Measurements from ENCODE around the gene ASTN2. TPM values are rescaled to one million over a fixed set of nuclear protein-coding genes. Genes with fewer than 3 reads are reported as not detected.

ASTN2 gene
- total and polyA plus RNA-seq, 2 donors (not counting 3 experiments of a cell fraction or from before 2014, with no cell fraction given) = 1.0 to 1.9 TPM

GRCh38 chr9:116987721-116988485 lies 427.0 kb downstream of the ASTN2 start:
- FAIRE-seq = no peak
- no peak overlapping the region for H3K4me2 ChIP-seq (ENCODE audit: insufficient read depth, low read length)
- no peaks in the 10 kb centered on the region for H3K4me1 ChIP-seq (ENCODE audit: control insufficient read depth, extremely low read depth, insufficient read depth, low read length)
- ChIA-PET CTCF (no interaction called here), POLR2A (no interaction called here)
- no peaks in the 10 kb centered on the region for H4K20me1 ChIP-seq (replicated peaks; ENCODE audit: control insufficient read depth, extremely low read depth, insufficient read depth, low read length)
- H3K79me2 ChIP-seq (ENCODE audit: control insufficient read depth, insufficient read depth, low read length) = no peaks in the 10 kb centered on the region
- H3K36me3 ChIP-seq (ENCODE audit: control insufficient read depth in 2 of 2, extremely low read depth in 1 of 2, insufficient read depth in 2 of 2, low read length in 2 of 2) = no peaks in the 10 kb centered on the region
- no peaks in the 10 kb centered on the region for H3K27me3 ChIP-seq (ENCODE audit: control insufficient read depth in 2 of 2, insufficient read depth in 2 of 2, low read length in 2 of 2)
- DNase-seq (ENCODE audit: low read depth, low spot score) = no peak
- no peak overlapping the region for H2AFZ ChIP-seq (ENCODE audit: low read depth, low read length)
- peaks cover 5% of the 10 kb centered on the region for H3K9me3 ChIP-seq (replicated peaks; ENCODE audit: control insufficient read depth, insufficient read depth, low read length)
- intact Hi-C loops (cut with micrococcal nuclease) = no loop called here
- TF ChIP-seq GATA2 (IDR thresholded peaks at IDR 0.05; ENCODE audit: insufficient read depth, insufficient read length, low read depth, low read length) (no peak), POLR2AphosphoS5 (IDR thresholded peaks at IDR 0.05; ENCODE audit: insufficient read depth, low read depth, low read length) (no peak), FOS (IDR thresholded peaks at IDR 0.05; ENCODE audit: borderline replicate concordance, insufficient read depth, low read length) (no peak)
- no TSS peak for BruUV-seq (replicated peaks)
- no peak overlapping the region for H3K4me3 ChIP-seq (replicated peaks in 1 of 3; ENCODE audit: insufficient read depth in 1 of 3, low read depth in 1 of 3, low read length in 3 of 3)
- H3K9ac ChIP-seq (replicated peaks; ENCODE audit: extremely low read depth, insufficient read depth, low read length) = no peak overlapping the region
- dilution Hi-C loops (cut with MboI; ENCODE audit: extremely low pct_ligation_motif_present, low sequenced_read_pairs) = no loop called here
- no peak overlapping the region for H3K27ac ChIP-seq (ENCODE audit: insufficient read depth, low read depth, low read length)
- no peaks in the 10 kb centered on the region for H3K9me1 ChIP-seq (replicated peaks; ENCODE audit: control insufficient read depth, extremely low read depth, insufficient read depth, low read length)

DNA sequence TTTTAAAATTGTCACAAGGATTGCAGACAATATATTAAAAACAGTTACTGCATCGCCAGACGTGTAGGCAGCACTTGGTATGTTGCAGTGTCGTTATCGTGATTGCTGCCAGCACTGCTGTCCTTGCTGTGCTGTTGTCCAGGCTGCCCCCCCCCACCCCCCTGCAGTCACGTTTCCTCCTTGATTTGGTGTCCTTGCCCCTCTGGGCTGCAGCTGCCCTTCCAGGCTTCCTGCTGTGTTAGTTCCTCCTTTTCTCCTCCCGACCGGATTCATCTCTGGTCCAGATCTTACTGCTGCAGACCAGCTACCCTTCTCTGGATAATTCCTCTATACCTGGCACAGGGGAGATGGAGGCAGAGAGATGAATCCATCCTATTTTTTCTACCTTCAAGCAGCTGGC lies 428.8 kb downstream of the ASTN2 start:
- H3K4me3 ChIP-seq (replicated peaks in 1 of 3; ENCODE audit: insufficient read depth in 1 of 3, low read depth in 1 of 3, low read length in 3 of 3) = no peak overlapping the region
- H3K27me3 ChIP-seq (ENCODE audit: control insufficient read depth in 2 of 2, insufficient read depth in 2 of 2, low read length in 2 of 2) = no peaks in the 10 kb centered on the region
- peaks cover 4% of the 10 kb centered on the region for H3K9me3 ChIP-seq (replicated peaks; ENCODE audit: control insufficient read depth, insufficient read depth, low read length)
- H3K27ac ChIP-seq (ENCODE audit: insufficient read depth, low read depth, low read length) = no peak overlapping the region
- H3K36me3 ChIP-seq (ENCODE audit: control insufficient read depth in 2 of 2, extremely low read depth in 1 of 2, insufficient read depth in 2 of 2, low read length in 2 of 2) = no peaks in the 10 kb centered on the region
- DNase-seq (ENCODE audit: low read depth, low spot score) (no peak), FAIRE-seq (no peak)
- no peak for TF ChIP-seq MYC (IDR thresholded peaks at IDR 0.05; ENCODE audit: low read depth, low read length)
- TF ChIP-seq CTCF (IDR thresholded peaks at IDR 0.05; ENCODE audit: extremely low read depth in 1 of 2, insufficient read depth in 1 of 2, low read depth in 1 of 2, low read length in 2 of 2) = no peak
- TF ChIP-seq POLR2A (IDR thresholded peaks at IDR 0.05; ENCODE audit: low read depth, low read length) = no peak
- TF ChIP-seq MAX (IDR thresholded peaks at IDR 0.05; ENCODE audit: insufficient read depth, insufficient read length) = no peak
- no peak for TF ChIP-seq EZH2 (IDR thresholded peaks at IDR 0.05; ENCODE audit: borderline replicate concordance, low read depth, low read length, severe bottlenecking)
- TF ChIP-seq POLR2AphosphoS5 (IDR thresholded peaks at IDR 0.05; ENCODE audit: insufficient read depth, low read depth, low read length) = no peak
- no peak for TF ChIP-seq JUN (IDR thresholded peaks at IDR 0.05; ENCODE audit: borderline replicate concordance, insufficient read depth, insufficient read length, low read depth)
- intact Hi-C loops (cut with micrococcal nuclease) = no loop called here
- no peaks in the 10 kb centered on the region for H3K4me1 ChIP-seq (ENCODE audit: control insufficient read depth, extremely low read depth, insufficient read depth, low read length)
- no peak overlapping the region for H2AFZ ChIP-seq (ENCODE audit: low read depth, low read length)
- no peaks in the 10 kb centered on the region for H4K20me1 ChIP-seq (replicated peaks; ENCODE audit: control insufficient read depth, extremely low read depth, insufficient read depth, low read length)
- no TSS peak for BruUV-seq (replicated peaks)
- no peak overlapping the region for H3K9ac ChIP-seq (replicated peaks; ENCODE audit: extremely low read depth, insufficient read depth, low read length)
- no peak overlapping the region for H3K4me2 ChIP-seq (ENCODE audit: insufficient read depth, low read length)
- H3K9me1 ChIP-seq (replicated peaks; ENCODE audit: control insufficient read depth, extremely low read depth, insufficient read depth, low read length) = no peaks in the 10 kb centered on the region
- dilution Hi-C loops (cut with MboI; ENCODE audit: extremely low pct_ligation_motif_present, low sequenced_read_pairs) = no loop called here
- no peaks in the 10 kb centered on the region for H3K79me2 ChIP-seq (ENCODE audit: control insufficient read depth, insufficient read depth, low read length)
- ChIA-PET POLR2A (no interaction called here), CTCF (no interaction called here)

Data from endothelial cell of umbilical vein (primary cell).